Right lobe of liver (tissue), 6 donors: ENCODE measurements around the gene PRKCZ. TPM values are rescaled to one million over a fixed set of nuclear protein-coding genes. Genes with fewer than 3 reads are reported as not detected.

ENCODE experiments used
- ATAC-seq, 4 donors: fragments of 200-7000 bp; cut with Tn5 transposase; one replicate each; pipeline ENCODE4 v1.9.1; 2020; ENCODE audit warnings: mild to moderate bottlenecking in 4 of 4, moderate library complexity in 4 of 4
- DNase-seq, 3 donors: peaks; one replicate each; pipeline ENCODE4 v3.0.0-alpha.2; 2020
- H3K27ac ChIP-seq, 3 donors: fragments of 200-600 bp; one replicate each; pipeline ENCODE4 v1.8.0; 2022
- H3K27me3 ChIP-seq, 2 donors: fragments of 200-600 bp; one replicate each; pipeline ENCODE4 v1.8.0; 2022
- H3K36me3 ChIP-seq, 4 donors: fragments of 200-600 bp; sonication (generic) in 1 of 4; one replicate each; pipeline versions ENCODE4 v1.5.1 to v1.8.0; 2017 to 2022; ENCODE audit warnings: control low read depth in 1 of 4
- H3K4me1 ChIP-seq, 4 donors: fragments of 200-600 bp; sonication (generic) in 1 of 4; one replicate each; pipeline versions ENCODE4 v1.5.1 to v1.8.0; 2017 to 2022; ENCODE audit warnings: control low read depth in 1 of 4
- H3K4me3 ChIP-seq, 3 donors: fragments of 200-600 bp; one replicate each; pipeline ENCODE4 v1.8.0; 2022
- H3K9me3 ChIP-seq, 4 donors: fragments of 200-600 bp; sonication (generic) in 1 of 4; one replicate each; pipeline versions ENCODE4 v1.5.1 to v1.8.0; 2017 to 2022; ENCODE audit warnings: control low read depth in 1 of 4
- CTCF ChIP-seq, 4 donors: fragments of 200-600 bp in 3 of 4; fragments of 450-650 bp in 1 of 4; IDR thresholded peaks; one replicate each; pipeline versions ENCODE4 v1.5.1 to v1.8.0; 2016 to 2022; ENCODE audit warnings: antibody characterized with exemption in 4 of 4, mild to moderate bottlenecking in 2 of 4
- POLR2A ChIP-seq: fragments of 450-650 bp; IDR thresholded peaks from one replicate; pipeline ENCODE4 v1.6.1; 2017; ENCODE audit warnings: antibody characterized with exemption, mild to moderate bottlenecking
- WGBS: methylation state at CpG from one replicate; pipeline ENCODE4 v1.1.6; 2018; ENCODE audit warnings: low coverage, low lambda C conversion rate; ENCODE audit not compliant: insufficient coverage; ENCODE audit errors: missing lambda C conversion rate; 5-methylcytosine and 5-hydroxymethylcytosine counted together
- intact Hi-C, 2 donors: fragments of 100-400 bp; cut with DNase I; formaldehyde crosslinking; loops; one replicate each; pipeline versions ENCODE4 v1.11.2 to v1.14.1; 2022
- total RNA-seq, 6 experiments: library from RNA; depleted of rRNA in 2 of 6; stranded (reverse); fragments of >200 nt in 2 of 6; fragmentation: NEBNext Ultra II Directional in 3 of 6; extraction: Animal tissue kit (Norgen Biotek cat#: 25700) in 3 of 6; gene quantifications; one replicate each; pipeline versions ENCODE4 v1.1.0 to v1.2.4, GENCODE V29; 2016 to 2023
- donor health status: DM: no; HTN: yes; CAD: no.
- donor health status: DM: no; HTN: no; CAD: no.
- donor health status: DM: no; HTN: no; CAD: no.
- donor health status: DM: no; HTN: yes; CAD: no.
- donor health status: DM: no; HTN: yes; CAD: no.

Gene PRKCZ
- total RNA-seq, 6 experiments from 2014 or later: 10.3 to 20.1 (median 15.8) TPM

- H3K4me1 ChIP-seq: peaks cover 0 to 27% (median 13%) of the 10 kb centered on the region in 4 donors
- TF ChIP-seq CTCF (IDR thresholded peaks at IDR 0.05) (peak in 2 of 4 donors; percentile 29 to 35), POLR2A (peak; percentile 95)
- H3K4me3 ChIP-seq: peak overlapping the region; percentile 73 to 80 (median 78)
- H3K36me3 ChIP-seq: no peaks in the 10 kb centered on the region
- 0% methylated on average over 4 of the region's 129 CpGs for WGBS
- no peaks in the 10 kb centered on the region for H3K27me3 ChIP-seq
- DNase-seq (peak; percentile 96 to 97 (median 96)), ATAC-seq (peak; percentile 75 to 81 (median 78))
- peak overlapping the region; percentile 97 for H3K27ac ChIP-seq
- intact Hi-C loops: no loop called here
- H3K9me3 ChIP-seq: no peaks in the 10 kb centered on the region
Measured at GRCh38 chr1:2227346-2228156, 177.3 kb downstream of the PRKCZ start.

GRCh38 chr1:2228157-2228594 lies 178.0 kb downstream of the PRKCZ start, which contains the start of gene SKI:
TSS of gene SKI (plus strand) at chr1:2228319. CDS start at chr1:2228767, 448 bp downstream.
- H3K36me3 ChIP-seq: no peaks in the 10 kb centered on the region
- ATAC-seq (no peak), DNase-seq (no peak)
- TF ChIP-seq CTCF (IDR thresholded peaks at IDR 0.05) (no peak), POLR2A (no peak)
- peaks cover 0 to 32% (median 15%) of the 10 kb centered on the region in 4 donors for H3K4me1 ChIP-seq
- H3K27me3 ChIP-seq: no peaks in the 10 kb centered on the region
- WGBS: no CpG with 5 or more reads among the region's 100 CpGs
- H3K4me3 ChIP-seq: peak within 1 kb of the TSS; percentile 73 to 80 (median 78)
- H3K27ac ChIP-seq: peak within 1 kb of the TSS; percentile 97
- intact Hi-C loops: no loop called here
- H3K9me3 ChIP-seq: no peaks in the 10 kb centered on the region

GRCh38 chr1:2228694-2229036 lies 178.5 kb downstream of the PRKCZ start:
- TF ChIP-seq CTCF (IDR thresholded peaks at IDR 0.05) (no peak), POLR2A (no peak)
- DNase-seq (peak in 1 of 3 donors; percentile 47), ATAC-seq (no peak)
- Histone ChIP-seq H3K4me3 (peak overlapping the region; percentile 59 to 77 (median 67)), H3K4me1 (peaks cover 0 to 37% (median 17%) of the 10 kb centered on the region in 4 donors), H3K27me3 (no peaks in the 10 kb centered on the region), H3K27ac (peak overlapping the region; percentile 56 to 93 (median 73)), H3K9me3 (no peaks in the 10 kb centered on the region), H3K36me3 (no peaks in the 10 kb centered on the region)
- intact Hi-C loops: no loop called here
- WGBS: no CpG with 5 or more reads among the region's 50 CpGs

- H3K27me3 ChIP-seq: no peaks in the 10 kb centered on the region
- H3K36me3 ChIP-seq: no peaks in the 10 kb centered on the region
- DNase-seq (peak; percentile 73 to 86 (median 79)), ATAC-seq (peak; percentile 6 to 25 (median 9))
- intact Hi-C loops: no loop called here
- H3K9me3 ChIP-seq: no peaks in the 10 kb centered on the region
- H3K27ac ChIP-seq: peak overlapping the region; percentile 56 to 93 (median 73)
- 2% methylated on average over 20 of the region's 77 CpGs for WGBS
- peaks cover 0 to 43% (median 20%) of the 10 kb centered on the region in 4 donors for H3K4me1 ChIP-seq
- peak in 2 of 4 donors; percentile 5 to 24 for TF ChIP-seq CTCF (IDR thresholded peaks at IDR 0.05)
- TF ChIP-seq POLR2A: peak; percentile 21
- H3K4me3 ChIP-seq: peak overlapping the region; percentile 59 to 77 (median 67)
Measured at GRCh38 chr1:2229037-2229864, 179.0 kb downstream of the PRKCZ start.
